GM18498 (cell line): ENCODE data around the gene CDA.

Source experiments
- ATAC-seq: cut with Tn5 transposase; IDR thresholded peaks from one replicate; pipeline ENCODE4 v1.9.1; 2021; ENCODE audit warnings: mild to moderate bottlenecking, moderate library complexity; ENCODE audit not compliant: unreplicated experiment

Gene CDA

GRCh38 chr1:20648438-20648837, 59.5 kb downstream of the CDA start:
- ATAC-seq: no peak

GRCh38 chr1:20648946-20649345, 60.0 kb downstream of the CDA start:
- ATAC-seq: no peak

GRCh38 chr1:20652300-20652699, 63.4 kb downstream of the CDA start:
- no peak for ATAC-seq

- ATAC-seq: no peak
Observed at GRCh38 chr1:20654104-20654690, 65.3 kb downstream of the CDA start.

GRCh38 chr1:20657024-20657423, 68.1 kb downstream of the CDA start:
- no peak for ATAC-seq

- ATAC-seq: no peak
Observed at GRCh38 chr1:20658166-20658915, 69.4 kb downstream of the CDA start.

GRCh38 chr1:20660363-20660762, 71.5 kb downstream of the CDA start:
- no peak for ATAC-seq

- peak; percentile 0 for ATAC-seq
Observed at GRCh38 chr1:20660847-20661206, 71.9 kb downstream of the CDA start.

GRCh38 chr1:20661207-20662109, 72.6 kb downstream of the CDA start, which contains the start of gene DDOST:
Gene DDOST, minus strand, starts transcription at chr1:20661369. Its CDS starts 19 bp downstream, at chr1:20661350.
- ATAC-seq: peak; percentile 96

- ATAC-seq: no peak
Observed at GRCh38 chr1:20662110-20662475, 73.2 kb downstream of the CDA start.

- no peak for ATAC-seq
Observed at GRCh38 chr1:20663365-20663764, 74.5 kb downstream of the CDA start.

GRCh38 chr1:20663969-20664715, 75.2 kb downstream of the CDA start:
- ATAC-seq: no peak

GRCh38 chr1:20665726-20666125, 76.8 kb downstream of the CDA start:
- no peak for ATAC-seq

- no peak for ATAC-seq
Observed at GRCh38 chr1:20666146-20666545, 77.2 kb downstream of the CDA start.

- ATAC-seq: no peak
Observed at GRCh38 chr1:20666804-20667203, 77.9 kb downstream of the CDA start.
